Sciatic nerve (tissue), 2 donors: ENCODE data around the gene KLK13. TPM values are rescaled to one million over a fixed set of nuclear protein-coding genes. Genes with fewer than 3 reads are reported as not detected.

Experiments used
- ATAC-seq: fragments of 200-7000 bp; cut with Tn5 transposase; one replicate; pipeline ENCODE4 v1.9.1; 2020; ENCODE audit warnings: mild to moderate bottlenecking, moderate library complexity
- DNase-seq: peaks from one replicate; pipeline ENCODE4 v3.0.0-alpha.2; 2020; ENCODE audit warnings: low spot score
- intact Hi-C: fragments of 100-400 bp; cut with DNase I; formaldehyde crosslinking; loops from one replicate; pipeline ENCODE4 v1.14.2; 2022
- total RNA-seq: library from RNA; stranded (reverse); fragmentation: NEBNext Ultra II Directional; extraction: Animal tissue kit (Norgen Biotek cat#: 25700); gene quantifications from one replicate; pipeline ENCODE4 v1.2.1, GENCODE V29; 2021
- donor health status: DM: no; HTN: no; CAD: no.
- donor health status: DM: no; HTN: no; CAD: no.

KLK13 gene
- total RNA-seq, 1 donor from 2014 or later: 0.58 TPM

DNA sequence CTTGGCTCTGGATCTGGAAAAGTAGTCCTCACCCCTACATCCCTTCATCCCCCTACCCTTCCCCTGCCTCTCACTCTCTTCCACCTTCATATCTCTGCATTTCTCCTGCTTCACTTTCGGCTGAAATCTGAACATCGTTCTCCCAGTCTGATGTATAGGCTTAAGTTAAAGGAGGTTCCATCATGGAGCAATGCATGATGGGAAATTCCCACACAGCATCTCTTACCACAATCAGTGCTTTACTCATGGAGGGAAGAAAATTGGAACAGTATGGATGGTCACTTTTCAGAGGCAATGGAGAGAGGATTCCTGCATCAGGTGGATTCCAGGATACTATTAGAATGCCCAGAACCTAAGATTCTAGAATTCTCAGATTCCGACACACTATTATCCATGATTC is 57.4 kb downstream of the KLK13 start:
- DNase-seq (no peak), ATAC-seq (no peak)
- intact Hi-C loops: no loop called here

- intact Hi-C loops: no loop called here
- DNase-seq (no peak), ATAC-seq (no peak)
Measured at GRCh38 chr19:51006406-51006805, 58.5 kb downstream of the KLK13 start.

Other genes with a start within 250 kb of the KLK13 start
- 2.1 TPM for gene KLK1, start 241.3 kb downstream of the KLK13 start, total RNA-seq
- not detected for gene KLK15, start 231.5 kb downstream of the KLK13 start, total RNA-seq
- not detected for gene KLK3, start 210.2 kb downstream of the KLK13 start, total RNA-seq
- gene KLK2, start 191.7 kb downstream of the KLK13 start, total RNA-seq: not detected
- gene KLK4, start 153.7 kb downstream of the KLK13 start, total RNA-seq: 1.1 TPM
- gene KLK5, start 112.1 kb downstream of the KLK13 start, total RNA-seq: not detected
- 8.8 TPM for gene KLK6, start 95.5 kb downstream of the KLK13 start, total RNA-seq
- 5.5 TPM for gene KLK7, start 81.2 kb downstream of the KLK13 start, total RNA-seq
- gene KLK8, start 63.5 kb downstream of the KLK13 start, total RNA-seq: 1.8 TPM
- gene KLK10, start 45.4 kb downstream of the KLK13 start, total RNA-seq: 3.0 TPM
- 1.1 TPM for gene KLK11, start 38.5 kb downstream of the KLK13 start, total RNA-seq
- gene KLK12, start 30.1 kb downstream of the KLK13 start, total RNA-seq: not detected
- gene KLK14, start 17.8 kb upstream of the KLK13 start, total RNA-seq: 2.8 TPM
- 6.1 TPM for gene CTU1, start 43.3 kb upstream of the KLK13 start, total RNA-seq
- gene SIGLEC9, start 59.8 kb upstream of the KLK13 start, total RNA-seq: 5.3 TPM
- gene SIGLEC7, start 77.2 kb upstream of the KLK13 start, total RNA-seq: 2.0 TPM
- 10.7 TPM for gene CD33, start 160.0 kb upstream of the KLK13 start, total RNA-seq
- not detected for gene SIGLECL1, start 186.0 kb upstream of the KLK13 start, total RNA-seq
- not detected for gene IGLON5, start 246.6 kb upstream of the KLK13 start, total RNA-seq